Activated CD4-positive, CD25-positive, alpha-beta regulatory T cell (primary cell): ENCODE results near the gene TMEM184C.

Experiments used
- DNase-seq, 4 experiments: peaks; one replicate each; lab custom pipeline; 2025; lab: John Stamatoyannopoulos, UW

Gene TMEM184C

GRCh38 chr4:147599769-147600168, 17.4 kb upstream of the TMEM184C start:
- DNase-seq, result no peak

DNA sequence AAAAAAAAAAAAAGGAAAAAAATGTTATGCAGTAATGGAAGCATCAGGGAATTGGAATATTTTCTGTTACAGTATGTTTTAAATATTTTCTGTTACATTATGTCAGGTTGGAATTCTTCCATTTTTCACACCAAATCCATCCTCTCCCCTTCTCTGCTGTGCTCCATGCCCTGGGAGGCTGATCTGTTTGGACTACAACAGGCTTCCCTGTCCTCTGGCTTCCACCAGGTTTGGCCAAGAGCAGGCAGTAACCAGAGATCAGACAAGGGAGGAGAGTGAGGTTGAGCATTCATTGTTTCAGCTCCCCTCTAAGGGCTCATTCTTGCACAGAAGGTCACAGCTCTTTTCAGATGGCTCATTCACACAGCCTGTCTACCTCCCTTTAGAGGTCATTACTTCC, 11.7 kb upstream of the TMEM184C start:
- no peak for DNase-seq

DNA sequence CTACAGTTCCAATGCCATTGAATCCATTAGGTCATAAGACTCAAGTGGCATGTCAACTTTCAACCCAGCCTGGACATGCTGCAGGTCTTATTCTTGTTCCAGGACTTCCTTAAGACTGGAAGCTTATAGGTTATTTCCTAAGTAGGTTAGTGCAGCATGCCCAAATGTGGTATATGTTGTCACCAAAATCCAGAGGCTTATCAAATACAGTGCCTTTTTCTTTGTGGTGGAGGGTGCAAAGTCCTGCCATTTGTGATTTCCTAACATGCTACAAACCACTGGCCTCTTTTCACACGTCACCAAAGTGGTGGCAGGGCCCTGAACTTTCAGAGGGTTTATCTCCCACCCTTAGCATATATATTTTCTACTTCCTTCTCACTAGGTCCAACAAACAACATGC, 9.7 kb upstream of the TMEM184C start:
- no peak for DNase-seq

GRCh38 chr4:147610686-147611085, 6.5 kb upstream of the TMEM184C start:
- no peak for DNase-seq

- DNase-seq, result no peak
These were observed 386 bp upstream of the TMEM184C start for GRCh38 chr4:147616849-147617172.

DNA sequence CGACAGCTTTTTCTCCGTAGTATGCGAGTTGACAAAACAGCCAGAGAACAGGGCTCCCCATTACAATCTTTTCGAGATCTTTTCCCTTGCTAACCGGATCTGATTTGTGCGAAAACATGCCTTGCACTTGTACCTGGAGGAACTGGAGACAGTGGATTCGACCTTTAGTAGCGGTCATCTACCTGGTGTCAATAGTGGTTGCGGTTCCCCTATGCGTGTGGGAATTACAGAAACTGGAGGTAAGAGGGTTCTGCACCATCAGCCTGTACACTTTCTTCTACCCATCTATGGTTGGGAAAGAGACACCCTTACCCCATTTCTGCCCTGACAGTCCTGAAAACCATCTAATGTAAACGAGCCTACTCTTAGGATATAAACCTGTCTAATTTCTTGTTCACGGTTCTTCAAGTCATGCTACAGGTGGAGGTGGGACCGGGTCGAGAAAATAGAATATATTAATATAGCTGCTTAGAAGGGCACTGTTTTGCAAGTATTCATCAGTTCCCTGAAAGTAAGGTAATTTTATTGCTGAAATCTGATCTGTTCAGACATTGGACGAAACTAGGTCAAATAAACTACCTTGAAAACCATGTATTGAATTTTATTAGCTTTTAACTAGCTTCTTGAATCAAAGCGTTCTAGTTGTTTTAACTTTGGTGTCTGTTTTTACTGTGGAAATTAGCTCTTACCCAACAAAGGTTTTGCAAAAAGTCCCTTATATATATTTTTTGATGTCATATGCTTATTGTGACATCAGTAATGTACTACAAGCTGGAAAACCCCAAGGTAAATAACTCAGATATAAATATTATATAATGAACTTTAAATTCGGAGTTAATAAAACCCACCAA, 869 bp downstream of the TMEM184C start:
- DNase-seq, result no peak

- no peak for DNase-seq
These were observed 3.1 kb downstream of the TMEM184C start for GRCh38 chr4:147620315-147620714.

DNA sequence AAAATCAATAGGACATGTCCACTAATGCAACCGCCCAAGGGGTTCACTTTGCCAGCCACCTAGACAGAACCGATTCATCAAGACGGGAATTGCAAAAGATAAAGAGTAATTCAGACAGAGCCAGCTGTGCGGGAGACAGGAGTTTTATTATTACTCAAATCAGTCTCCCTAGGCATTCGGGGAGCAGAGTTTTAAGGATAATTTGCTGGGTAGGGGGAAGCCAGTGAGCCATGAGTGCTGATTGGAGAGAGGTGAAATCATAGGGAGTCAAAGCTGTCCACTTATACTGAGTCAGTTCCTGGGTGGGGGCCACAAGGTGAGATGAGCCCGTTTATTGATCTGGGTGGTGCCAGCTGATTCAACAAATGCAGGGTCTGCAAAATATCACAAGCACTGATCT, 8.5 kb downstream of the TMEM184C start:
- no peak for DNase-seq

- DNase-seq, result no peak
These were observed 9.7 kb downstream of the TMEM184C start for GRCh38 chr4:147626903-147627302.

GRCh38 chr4:147628415-147628814, 11.2 kb downstream of the TMEM184C start:
- DNase-seq, result no peak

- DNase-seq, result no peak
These were observed 12.9 kb downstream of the TMEM184C start for GRCh38 chr4:147629783-147630730.

DNA sequence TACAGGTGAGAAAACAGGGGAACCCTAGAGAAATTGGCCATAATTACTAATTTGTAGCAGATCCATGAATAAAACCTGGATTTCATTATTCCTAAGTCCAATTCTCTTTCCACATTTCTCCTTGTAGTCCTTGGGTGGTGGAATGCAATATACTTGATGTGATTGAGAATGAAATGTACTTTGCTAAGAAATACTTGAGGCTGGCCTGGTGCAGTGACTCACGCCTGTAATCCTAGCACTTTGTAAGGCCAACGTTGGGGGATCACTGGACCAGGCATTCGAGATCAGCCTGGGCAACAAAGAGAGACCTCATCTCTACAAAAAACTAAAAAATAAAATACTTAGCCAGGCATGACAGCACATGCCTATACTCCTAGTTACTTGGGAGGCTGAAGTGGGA, 15.9 kb downstream of the TMEM184C start:
- DNase-seq, result no peak

- DNase-seq, result no peak
These were observed 16.4 kb downstream of the TMEM184C start for GRCh38 chr4:147633643-147634042.

- no peak for DNase-seq
These were observed 18.2 kb downstream of the TMEM184C start for GRCh38 chr4:147635348-147635747.

- no peak for DNase-seq
These were observed 21.2 kb downstream of the TMEM184C start for GRCh38 chr4:147638365-147638764.

GRCh38 chr4:147638942-147639341, 21.7 kb downstream of the TMEM184C start:
- DNase-seq, result no peak

DNA sequence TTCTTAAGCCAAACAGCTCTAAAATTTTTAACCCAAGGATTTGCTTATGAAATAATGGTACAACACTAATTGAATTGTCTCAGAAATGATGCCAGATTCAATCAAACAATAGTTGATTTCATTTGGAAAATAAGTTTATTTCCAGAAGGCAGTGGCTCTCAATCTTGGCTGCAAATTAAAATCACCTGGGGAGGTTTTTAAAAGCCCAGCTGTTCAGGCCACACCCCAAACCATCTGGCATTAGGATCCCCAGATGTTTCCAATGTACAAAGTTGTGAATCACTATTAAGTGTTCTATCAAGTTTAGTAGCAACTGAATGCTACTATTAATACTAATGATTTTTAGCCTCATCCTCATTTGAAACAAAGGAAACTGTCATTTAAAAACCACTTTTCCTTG, 22.2 kb downstream of the TMEM184C start:
- no peak for DNase-seq

- no peak for DNase-seq
These were observed 23.1 kb downstream of the TMEM184C start for GRCh38 chr4:147640331-147640730.

- no peak for DNase-seq
These were observed 26.4 kb downstream of the TMEM184C start for GRCh38 chr4:147643616-147644015.

- DNase-seq, result no peak
These were observed 27.3 kb downstream of the TMEM184C start for GRCh38 chr4:147644471-147644870.

GRCh38 chr4:147645099-147645498, 27.9 kb downstream of the TMEM184C start:
- DNase-seq, result no peak

- DNase-seq, result no peak
These were observed 31.5 kb downstream of the TMEM184C start for GRCh38 chr4:147648656-147649055.

DNA sequence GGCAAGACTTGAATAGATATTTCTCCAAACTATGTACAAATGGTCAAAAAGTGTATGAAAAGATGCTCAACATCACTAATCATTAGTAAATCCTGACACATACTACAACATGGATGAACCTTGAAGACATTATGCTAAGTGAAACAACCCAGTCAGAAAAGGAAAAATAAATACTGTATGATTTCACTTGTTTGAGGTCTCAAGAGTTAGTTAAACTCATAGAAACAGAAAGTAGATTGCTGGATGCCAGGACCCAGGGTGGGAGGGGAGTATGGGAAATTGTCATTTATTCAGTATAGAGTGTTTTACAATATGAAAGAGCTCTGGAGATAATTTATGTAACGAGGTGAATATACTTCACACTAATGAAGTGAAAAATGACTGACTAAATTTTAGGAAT, 34.4 kb downstream of the TMEM184C start:
- DNase-seq, result no peak
